NK-92 (cell line): ENCODE results near the gene LELP1.
"Not testable (repeated sequence)": the region's sequence is repeated elsewhere in the genome, so short reads cannot be mapped to it uniquely, and the experiment has no call there.

ENCODE experiments used
- DNase-seq: peaks from one replicate; lab custom pipeline; 2025; ENCODE audit not compliant: unreplicated experiment; lab: John Stamatoyannopoulos, UW

The LELP1 gene

DNA sequence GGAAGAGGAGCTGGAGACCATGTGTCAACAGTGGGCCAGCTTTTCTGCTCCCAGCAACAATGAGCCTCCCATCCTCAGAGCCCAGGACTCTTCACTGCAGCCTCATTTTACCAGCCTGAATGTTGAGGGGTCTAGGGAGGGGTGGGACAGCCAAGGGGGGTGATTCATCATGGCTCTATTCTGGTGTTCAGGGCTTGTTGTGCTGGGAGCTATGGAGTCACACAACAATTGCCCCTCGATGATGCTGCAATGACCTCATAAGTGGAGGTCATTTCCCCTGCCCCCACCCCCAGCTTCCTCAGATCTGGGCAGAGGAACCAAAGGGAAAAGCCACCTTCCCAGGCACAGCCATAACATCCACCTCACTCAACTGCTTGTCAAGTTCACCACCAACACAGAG is at the start of gene LELP1:
Gene LELP1, plus strand, starts transcription at position 301 of the 400 bp plus-strand sequence. CDS start 1,278 bp downstream, outside the sequence.
- DNase-seq = no peak

DNA sequence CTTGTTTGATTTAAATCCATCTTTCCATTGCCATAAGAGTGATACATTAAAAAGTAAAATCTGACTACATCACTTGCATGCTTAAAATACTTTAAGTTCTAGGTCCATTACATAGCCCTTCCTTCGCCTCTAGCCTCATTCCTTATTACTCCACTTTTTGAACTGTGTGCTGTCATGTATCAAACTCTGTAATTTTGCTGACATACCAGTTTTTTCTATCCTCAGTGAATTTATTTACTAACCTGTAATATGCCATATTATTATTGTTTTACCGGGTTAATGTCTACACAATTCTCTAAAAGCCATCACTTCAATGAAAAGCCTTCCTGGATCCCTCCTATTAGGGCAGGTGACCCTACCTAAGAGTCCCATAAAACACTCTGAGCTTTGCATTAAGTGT is 47.7 kb upstream of the LELP1 start:
- DNase-seq = no peak

DNA sequence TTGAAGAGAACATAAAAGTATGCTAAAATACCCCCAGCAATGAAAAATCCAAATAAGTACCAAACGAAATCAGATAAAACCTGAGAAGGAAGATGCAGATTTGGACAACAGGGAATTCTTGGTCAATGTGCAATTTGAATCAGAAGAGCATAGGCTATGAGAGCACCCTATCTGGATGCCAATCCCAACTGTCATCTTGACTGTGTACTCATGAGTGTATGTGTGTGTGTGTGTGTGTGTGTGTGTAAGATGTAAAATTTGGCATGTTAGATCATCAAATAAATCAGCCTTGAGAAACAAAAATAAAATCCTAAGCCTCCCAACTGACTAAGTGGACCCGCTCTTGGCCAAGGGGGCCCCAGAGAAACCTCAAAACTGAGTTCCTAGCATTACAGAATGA is 34.5 kb upstream of the LELP1 start:
- no peak for DNase-seq

DNA sequence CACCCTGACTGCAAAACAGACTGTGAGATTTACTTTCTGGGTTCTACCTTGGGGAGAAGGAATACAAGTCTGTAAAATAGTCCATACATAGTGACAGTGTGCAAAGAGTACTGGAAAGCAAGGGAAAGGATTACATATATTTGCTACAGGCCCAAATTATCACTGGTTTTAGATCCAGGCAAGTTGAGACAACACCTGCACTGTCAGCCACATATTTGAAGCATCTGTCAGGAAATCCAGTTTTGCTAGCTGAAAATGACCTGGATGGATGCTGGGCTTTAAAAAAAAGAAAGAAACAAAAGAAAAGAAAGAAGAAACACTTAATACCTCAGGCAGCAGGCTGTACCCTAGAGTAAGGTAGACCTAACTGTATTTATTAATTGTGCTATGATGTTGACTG is 28.6 kb upstream of the LELP1 start:
- DNase-seq = no peak

DNA sequence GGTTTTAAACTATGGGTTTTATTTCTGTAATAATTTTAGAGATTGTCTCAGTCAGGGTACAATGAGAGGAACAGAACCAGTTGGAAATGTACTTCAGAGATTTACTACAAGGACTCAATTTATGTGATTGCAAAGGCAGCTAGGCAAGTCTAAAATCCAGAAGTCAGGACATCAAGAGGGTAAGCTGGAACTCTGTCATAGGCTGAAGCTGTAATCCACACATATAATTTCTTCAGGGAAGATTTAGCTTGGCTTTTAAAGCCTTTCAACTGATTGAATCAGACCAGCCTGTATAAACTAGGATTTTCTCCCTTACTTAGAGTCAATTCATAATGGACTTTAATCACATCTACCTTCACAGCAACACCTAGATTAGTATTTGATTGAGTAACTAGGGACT is 24.3 kb upstream of the LELP1 start:
- no peak for DNase-seq

DNA sequence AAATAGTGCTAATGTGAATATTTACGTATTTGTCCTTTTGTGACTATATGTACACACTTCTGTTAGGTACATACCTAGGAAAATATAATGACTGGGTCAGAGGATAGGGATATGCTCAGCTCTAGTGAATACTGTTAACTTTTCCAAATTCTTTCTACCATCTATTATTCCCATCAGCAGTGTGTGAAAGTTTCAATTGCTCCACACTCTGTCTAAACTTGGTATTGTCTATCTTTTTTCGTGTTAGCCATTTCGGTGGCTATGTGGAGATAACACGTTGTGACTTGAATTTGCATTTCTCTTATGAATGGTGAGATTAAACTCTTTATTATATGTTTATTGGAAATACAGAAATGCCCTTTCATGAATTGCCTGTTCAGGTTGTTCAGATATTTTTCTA is 22.7 kb upstream of the LELP1 start:
- no peak for DNase-seq

DNA sequence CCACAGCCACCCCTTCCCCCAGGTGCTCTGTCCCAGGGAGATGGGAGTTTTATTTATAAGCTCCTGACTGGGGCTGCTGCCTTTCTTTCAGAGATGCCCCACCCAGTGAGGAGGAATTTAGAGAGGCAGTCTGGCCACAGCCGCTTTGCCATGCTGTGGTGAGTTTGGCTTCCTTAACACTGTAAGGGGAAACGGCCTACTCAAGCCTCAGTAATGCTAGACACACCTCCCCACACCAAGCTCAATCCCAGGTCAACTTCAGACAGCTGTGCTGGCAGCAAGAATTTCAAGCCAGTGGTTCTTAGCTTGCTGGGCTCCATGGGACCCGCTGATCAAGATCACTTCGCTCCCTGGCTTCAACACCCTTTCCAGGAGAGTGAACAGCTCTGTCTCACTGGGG is 14.9 kb upstream of the LELP1 start:
- not testable (repeated sequence) for DNase-seq

DNA sequence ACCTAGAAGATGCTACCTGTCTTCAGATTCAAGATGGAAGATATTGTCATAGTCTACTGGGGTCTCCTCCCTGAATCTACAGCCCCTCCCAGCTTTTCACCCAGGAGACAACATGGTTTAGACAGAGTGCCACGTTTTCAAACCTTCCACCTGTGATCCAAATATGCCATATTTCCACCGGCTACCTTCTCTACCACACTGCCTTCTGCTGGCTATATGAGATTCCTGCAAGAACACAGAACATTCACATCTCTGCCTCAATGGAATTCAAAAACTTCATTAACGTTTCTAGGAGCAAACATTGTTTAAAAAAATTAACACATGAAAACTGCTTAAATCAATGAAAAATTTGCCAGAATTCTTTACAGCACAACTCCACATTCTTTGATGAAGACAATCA is 12.9 kb upstream of the LELP1 start:
- no peak for DNase-seq

DNA sequence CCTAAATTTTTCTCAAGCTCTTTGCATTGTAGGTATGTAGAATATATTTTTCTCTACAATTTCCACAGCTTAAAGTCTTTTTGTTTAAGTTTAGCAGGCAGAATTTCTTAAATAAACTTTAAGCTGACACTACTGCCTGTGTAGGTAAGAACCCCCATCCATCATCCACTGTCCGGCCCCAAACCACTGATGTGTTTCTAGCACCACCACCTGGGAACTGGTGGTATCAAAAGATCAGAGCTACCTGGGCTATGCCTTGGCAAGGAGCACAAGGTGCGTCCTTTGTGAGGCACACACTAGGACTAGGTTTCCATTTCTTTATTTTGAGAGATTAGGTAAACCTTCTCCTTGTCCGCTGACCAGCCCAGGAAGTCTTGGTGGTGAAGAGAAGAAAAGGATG is 10.5 kb upstream of the LELP1 start:
- no peak for DNase-seq

DNA sequence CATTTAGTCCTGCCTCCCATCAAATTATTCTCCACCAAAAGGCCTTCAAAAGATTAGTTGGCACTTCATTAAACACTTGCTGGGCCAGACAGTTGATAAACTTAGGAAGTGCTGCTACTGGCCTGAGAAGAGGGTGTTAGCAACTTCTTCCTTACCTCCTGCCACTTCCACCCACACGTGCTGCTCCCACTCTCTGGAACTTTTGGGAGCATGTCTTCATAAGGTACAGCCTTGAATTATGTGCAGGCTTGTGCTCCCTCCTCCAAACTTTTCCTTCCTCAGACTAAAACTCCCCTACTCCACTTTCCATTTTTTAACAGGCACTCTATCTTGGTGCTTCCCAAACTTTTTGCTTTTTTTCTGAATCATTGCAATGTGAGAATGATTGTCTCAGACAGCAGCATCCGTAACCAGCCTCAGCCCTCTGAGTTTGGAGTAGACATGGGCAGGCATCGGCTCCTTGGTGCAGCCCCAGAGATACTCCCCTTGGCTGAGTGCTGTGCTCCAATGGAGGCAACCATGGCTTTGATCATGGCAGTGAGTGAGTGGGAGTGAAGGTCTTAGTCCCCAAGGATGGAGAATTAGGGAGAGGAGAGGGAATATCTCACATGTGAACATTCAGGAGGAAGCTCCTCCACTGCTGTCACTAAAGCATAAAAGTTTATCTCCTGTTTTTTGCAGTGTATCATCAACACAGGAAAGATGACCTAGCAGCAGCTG is 8.7 kb upstream of the LELP1 start:
- DNase-seq = no peak

DNA sequence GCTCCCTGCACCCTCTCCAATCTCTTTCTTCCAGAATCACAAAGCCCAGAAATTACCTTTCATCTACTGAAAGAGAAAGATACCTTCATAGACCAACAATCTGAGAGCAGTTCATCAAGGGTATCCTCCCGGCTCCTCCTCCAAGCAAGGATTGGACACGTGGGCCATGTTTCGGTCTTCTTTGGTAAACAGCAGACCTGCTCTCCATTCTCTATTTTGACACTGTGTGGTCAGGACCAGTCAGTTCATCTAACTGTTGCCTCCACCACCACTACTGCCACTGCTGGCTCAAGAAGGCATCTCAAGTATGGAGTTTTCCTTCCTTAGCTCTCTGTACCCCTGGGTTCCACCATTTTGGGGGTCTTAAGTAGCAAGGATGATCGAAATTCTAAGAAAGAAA is 8.0 kb upstream of the LELP1 start:
- no peak for DNase-seq

DNA sequence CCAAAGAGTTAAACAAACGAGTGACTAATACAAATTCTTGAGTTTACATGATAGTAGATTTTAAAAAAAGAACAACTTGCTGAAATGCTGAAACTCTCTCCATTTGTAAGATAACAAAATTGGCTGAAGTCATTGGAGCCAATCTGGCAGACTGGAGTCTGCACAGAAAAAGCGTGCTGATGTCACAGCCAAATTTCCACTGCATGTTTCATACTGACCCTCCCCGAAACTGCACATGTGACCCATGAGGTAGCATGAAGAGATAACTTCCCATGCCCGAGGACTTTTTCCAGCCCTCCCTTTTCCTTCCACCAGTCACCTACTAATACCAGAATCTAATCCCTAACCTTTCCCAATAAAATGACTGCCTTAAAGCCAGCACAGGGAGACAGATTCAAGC is 1.2 kb upstream of the LELP1 start:
- no peak for DNase-seq

DNA sequence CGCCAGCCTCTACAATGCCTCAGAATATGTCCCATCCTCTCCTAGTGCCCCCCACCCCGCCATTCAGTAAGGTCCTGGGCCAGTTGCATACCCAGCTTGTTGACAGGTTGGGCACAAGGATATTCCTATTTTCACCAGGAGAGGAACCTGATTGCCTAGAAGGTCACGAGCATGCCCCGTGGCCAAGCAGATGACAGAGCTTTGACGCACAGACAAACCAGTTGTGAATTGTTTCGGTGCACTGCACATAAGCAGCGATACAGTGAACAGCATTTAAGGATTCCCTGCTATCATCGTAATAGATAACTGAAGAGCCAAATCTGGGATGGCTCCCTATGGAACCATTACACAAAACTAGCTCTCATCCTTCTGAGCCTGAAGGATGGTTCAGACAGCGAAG is 3.4 kb downstream of the LELP1 start:
- DNase-seq = no peak

DNA sequence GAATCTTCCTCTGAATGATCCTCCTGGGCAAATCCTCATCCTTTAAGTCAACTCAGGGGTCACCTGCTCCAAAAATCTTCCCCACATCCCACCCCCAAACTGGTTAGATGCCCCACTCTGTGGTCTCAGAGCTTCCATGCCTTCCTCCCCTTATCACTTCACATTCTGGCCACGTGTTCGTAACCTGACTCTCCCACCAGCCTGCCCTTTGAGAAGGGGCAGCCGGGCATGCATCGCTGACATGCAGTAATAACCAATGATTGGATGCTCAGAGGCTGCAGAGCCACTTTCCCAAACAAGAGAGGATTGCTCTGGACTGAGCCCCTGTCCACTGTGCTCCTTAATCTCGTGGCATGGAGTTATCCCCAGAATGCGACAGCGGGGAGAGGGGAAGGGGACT is 7.0 kb downstream of the LELP1 start:
- no peak for DNase-seq

DNA sequence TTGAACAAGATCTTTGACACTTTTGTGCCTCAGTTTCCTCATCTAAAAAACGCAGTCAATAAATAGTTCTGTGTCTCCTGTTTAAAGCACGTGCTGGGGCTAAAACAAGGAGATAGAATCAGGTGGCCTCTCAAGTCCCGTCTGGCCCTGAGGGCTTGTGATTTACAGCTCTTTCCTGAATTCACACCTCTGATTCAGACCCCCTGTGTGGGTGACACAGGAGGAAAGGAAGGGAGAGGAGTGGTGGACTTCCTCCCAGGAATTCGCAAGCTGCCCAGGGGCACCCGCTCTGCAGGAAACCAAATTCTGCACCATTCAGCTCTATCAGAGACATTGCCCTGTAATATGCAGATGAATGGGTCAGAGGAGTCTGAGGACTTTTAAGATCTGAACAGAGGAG is 9.0 kb downstream of the LELP1 start:
- no peak for DNase-seq

DNA sequence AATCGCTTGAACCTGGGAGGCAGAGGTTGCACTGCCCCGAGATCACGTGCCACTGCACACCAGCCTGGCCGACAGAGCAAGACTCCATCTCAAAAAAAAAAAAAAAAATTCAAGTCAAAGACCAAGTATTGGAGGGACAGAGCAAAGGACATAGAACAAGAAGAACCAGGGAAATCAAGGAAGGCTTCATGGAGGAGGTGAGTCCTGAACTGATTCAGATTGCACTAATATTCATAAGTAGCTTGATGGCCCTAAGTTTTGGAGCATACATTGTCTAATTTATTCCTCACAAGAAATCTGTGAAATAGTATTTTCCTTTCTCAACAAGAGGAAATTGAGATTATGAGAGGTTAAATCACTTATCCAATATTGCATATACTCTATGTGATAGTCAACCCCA is 10.3 kb downstream of the LELP1 start:
- DNase-seq = no peak

DNA sequence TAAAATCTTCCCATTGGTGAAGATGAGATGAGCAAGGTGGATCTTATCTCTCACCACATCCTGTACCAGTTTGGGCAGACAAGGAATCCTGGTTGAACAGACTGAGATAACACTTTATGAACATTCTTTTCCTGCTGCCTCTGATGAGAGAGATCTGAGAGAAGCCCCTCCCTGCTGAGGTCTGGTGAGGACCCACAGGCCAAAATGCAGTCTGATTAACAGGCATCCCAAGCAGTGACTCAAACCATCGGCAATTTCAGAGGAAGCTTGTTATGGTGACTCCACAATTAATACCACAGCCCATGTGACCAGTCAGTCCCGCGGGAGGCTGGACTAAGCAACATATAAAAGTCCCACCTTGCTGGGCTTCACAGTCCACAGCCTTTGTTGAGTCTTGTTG is 14.0 kb downstream of the LELP1 start, which contains the start of gene PRR9:
Gene PRR9, plus strand, starts transcription at position 373 of the 400 bp plus-strand sequence. CDS start 561 bp downstream, outside the sequence.
- no peak for DNase-seq

DNA sequence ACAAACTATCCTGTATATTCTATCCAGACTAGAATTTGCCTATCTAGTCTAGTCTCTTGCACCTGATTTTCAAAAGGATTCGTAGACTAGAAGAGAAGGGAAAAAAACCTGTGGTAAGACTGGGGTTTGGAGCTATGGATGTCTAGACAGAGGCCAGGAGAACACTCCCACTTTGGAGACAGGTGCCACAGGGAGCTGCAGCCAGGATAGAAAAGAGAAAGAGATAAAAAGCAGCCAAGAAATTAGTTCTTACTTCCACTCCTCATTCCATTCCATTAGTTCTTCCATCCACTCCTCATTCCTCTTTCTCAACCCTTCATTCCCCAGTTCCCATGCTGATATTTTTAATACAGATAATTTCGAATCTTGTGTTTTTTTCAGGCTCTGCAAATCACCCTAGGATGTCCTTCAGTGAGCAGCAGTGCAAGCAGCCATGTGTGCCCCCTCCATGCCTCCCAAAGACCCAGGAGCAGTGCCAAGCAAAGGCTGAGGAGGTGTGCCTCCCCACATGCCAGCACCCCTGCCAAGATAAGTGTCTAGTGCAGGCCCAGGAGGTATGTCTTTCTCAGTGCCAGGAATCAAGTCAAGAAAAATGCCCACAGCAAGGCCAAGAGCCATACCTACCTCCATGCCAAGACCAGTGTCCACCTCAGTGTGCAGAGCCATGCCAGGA is 14.7 kb downstream of the LELP1 start:
- no peak for DNase-seq

DNA sequence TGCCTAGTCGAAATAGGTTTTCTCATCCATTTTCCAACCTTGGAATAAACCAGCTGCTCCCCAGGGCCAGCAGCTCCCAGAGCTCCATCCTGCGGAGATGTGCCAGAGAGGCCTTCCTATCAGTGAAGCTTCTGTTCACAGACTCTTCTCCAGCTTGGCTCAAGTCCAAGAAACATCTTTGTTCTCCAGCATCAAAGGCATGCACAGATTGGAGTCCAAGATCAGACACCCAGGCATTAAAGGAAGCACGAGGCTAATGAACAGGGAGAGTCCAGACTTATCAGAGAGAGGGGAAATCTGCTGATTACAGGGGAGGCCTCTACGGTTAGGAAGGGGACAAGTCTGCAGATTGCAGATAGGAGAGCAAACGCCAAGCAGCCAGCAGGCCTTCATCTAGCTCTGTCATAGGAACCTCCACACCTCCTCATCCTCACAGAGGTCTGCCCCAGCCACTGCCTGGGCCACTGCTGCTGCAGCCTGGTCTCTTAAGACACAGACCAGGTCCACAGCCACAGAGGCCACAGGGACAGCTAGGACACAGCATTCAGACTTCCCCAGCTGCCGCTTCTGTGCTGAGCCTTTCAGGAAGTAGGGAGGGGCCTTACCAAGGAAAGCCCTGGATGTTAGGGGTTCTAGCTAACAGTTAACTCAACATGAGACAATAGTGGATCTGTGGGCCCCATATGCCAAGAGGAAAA is 17.5 kb downstream of the LELP1 start:
- no peak for DNase-seq

DNA sequence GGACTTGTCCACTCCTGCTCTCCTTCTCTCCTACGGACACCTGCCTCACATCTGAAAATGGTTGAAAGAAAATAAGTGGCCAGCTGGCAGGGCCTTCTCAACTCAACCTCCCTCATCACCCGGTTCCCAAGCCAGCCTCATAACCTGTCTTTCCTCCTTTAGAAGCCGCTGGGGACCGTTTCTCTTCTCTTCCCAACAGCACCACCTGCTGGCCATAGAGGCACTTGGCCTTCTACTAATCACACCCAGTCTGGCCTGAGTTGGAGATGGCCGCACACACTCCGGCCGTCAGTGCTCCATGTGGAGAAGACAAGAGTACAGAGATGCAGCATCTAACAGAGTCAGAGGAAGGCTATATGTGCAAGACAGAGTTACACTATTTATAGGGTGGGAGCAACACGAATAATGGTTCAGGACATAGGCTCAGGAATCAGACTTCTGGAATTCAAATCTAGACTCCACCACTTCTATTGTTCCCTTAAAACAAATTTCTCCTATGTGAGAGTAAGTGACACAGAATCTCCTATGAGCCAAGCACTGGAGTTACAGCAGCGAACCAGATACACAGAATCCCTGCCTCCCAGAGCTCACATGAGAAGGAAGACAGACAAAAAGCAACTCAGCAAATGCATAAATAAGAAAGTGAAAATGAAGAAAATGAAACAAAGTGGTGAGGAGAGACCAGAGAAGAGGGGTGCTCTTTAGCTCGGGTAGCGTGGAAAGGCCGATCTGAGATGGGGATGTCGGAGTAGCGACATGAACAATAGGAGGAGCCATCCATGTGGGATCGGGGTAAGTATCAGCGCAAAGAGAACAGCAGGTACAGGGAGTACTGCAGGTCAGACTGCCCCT is 20.0 kb downstream of the LELP1 start:
- DNase-seq = not testable (repeated sequence)

DNA sequence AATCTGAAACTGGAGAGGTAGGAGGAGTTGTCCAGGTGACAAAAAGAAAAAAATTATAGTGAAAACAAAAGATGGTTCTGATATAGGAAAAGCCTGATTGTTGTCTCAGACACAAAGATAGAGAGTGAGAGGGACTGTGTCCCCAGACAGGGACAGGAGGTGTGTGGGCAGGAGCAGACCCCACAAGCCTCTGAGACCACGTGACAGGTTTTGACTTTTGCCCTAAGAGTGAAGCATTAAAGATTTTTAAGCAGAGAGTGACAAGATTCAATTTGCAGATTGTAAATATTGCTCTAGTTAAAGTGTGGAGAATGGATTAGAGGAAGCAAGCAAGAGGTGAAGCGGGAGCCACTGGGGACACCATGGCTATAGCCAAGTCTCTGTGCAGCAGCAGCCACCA is 24.6 kb downstream of the LELP1 start:
- no peak for DNase-seq
